Measurements from ENCODE around the gene BLOC1S6. TPM values are rescaled to one million over a fixed set of nuclear protein-coding genes. Genes with fewer than 3 reads are reported as not detected.
A peak's percentile ranks its signal among the peaks of the same experiment; 100 is the strongest.

Gene BLOC1S6
- total RNA-seq, 1 donor from 2014 or later = 44.3 TPM

DNA sequence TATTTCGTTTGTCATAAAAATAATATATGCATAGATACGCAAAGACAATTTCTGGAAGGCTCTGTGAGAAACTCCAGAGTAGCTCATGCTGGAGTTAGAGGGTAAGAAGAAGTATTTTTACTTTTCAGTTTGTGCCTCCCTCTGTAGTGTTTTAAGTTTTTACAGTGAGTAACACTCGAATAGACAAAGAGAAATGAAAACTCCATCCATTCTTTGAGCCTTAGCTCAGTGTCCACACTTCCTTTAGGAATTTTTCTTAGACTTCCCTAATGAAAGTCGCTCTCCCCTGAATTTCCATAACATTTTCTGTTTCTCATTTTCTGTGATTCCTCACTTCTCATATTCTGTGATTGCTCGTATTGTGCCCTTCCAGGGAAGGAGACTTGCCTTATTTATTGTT lies 2.1 kb downstream of the BLOC1S6 start:
- DNase-seq (ENCODE audit: low spot score in 2 of 2, unreplicated experiment in 2 of 2) = no peak
- Mint-ChIP-seq H3K36me3 (peaks cover 15% of the 10 kb centered on the region), H3K27me3 (ENCODE audit: low read depth) (no peaks in the 10 kb centered on the region), H3K9me3 (no peaks in the 10 kb centered on the region), H3K4me3 (peak overlapping the region; percentile 95), H3K27ac (no peak overlapping the region), H3K4me1 (peaks cover 37% of the 10 kb centered on the region)
- TF ChIP-seq, protein P1, sequence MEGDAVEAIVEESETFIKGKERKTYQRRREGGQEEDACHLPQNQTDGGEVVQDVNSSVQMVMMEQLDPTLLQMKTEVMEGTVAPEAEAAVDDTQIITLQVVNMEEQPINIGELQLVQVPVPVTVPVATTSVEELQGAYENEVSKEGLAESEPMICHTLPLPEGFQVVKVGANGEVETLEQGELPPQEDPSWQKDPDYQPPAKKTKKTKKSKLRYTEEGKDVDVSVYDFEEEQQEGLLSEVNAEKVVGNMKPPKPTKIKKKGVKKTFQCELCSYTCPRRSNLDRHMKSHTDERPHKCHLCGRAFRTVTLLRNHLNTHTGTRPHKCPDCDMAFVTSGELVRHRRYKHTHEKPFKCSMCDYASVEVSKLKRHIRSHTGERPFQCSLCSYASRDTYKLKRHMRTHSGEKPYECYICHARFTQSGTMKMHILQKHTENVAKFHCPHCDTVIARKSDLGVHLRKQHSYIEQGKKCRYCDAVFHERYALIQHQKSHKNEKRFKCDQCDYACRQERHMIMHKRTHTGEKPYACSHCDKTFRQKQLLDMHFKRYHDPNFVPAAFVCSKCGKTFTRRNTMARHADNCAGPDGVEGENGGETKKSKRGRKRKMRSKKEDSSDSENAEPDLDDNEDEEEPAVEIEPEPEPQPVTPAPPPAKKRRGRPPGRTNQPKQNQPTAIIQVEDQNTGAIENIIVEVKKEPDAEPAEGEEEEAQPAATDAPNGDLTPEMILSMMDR (IDR thresholded peaks at IDR 0.05; ENCODE audit: unreplicated experiment) = no peak

GRCh38 chr15:45594319-45594718 lies 7.1 kb downstream of the BLOC1S6 start:
- Mint-ChIP-seq H3K4me3 (no peak overlapping the region), H3K27me3 (ENCODE audit: low read depth) (no peaks in the 10 kb centered on the region), H3K36me3 (peaks cover 43% of the 10 kb centered on the region), H3K4me1 (peaks cover 4% of the 10 kb centered on the region), H3K27ac (no peak overlapping the region), H3K9me3 (peaks cover 7% of the 10 kb centered on the region)
- TF ChIP-seq, protein P1 (IDR thresholded peaks at IDR 0.05; ENCODE audit: unreplicated experiment) = no peak
- DNase-seq (ENCODE audit: low spot score in 2 of 2, unreplicated experiment in 2 of 2) = no peak

- TF ChIP-seq, protein P1 (IDR thresholded peaks at IDR 0.05; ENCODE audit: unreplicated experiment) = no peak
- no peak overlapping the region for H3K4me3 Mint-ChIP-seq
- H3K9me3 Mint-ChIP-seq = peaks cover 7% of the 10 kb centered on the region
- no peak for DNase-seq (ENCODE audit: low spot score in 2 of 2, unreplicated experiment in 2 of 2)
- no peak overlapping the region for H3K27ac Mint-ChIP-seq
- no peaks in the 10 kb centered on the region for H3K4me1 Mint-ChIP-seq
- peaks cover 43% of the 10 kb centered on the region for H3K36me3 Mint-ChIP-seq
- H3K27me3 Mint-ChIP-seq (ENCODE audit: low read depth) = no peaks in the 10 kb centered on the region
Observed at GRCh38 chr15:45594835-45595530, 7.8 kb downstream of the BLOC1S6 start.

DNA sequence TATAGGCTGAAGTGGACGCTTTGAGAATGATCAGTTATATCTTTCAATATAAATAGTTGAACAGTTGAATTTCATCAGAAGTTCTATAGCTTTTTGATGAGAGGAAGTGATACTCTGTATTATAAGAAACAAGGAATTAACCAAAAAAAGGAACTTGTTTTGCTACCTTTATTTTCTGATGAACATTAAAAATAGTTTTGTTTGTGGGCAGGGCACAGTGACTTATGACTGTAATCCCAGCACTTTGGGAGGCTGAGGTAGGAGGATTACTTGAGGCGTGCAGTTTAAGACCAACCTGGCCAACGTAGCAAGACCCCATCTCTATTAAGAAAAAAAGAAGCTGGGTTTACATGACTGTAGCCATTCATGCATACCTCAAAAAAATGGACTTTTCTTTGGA lies 16.7 kb downstream of the BLOC1S6 start:
- TF ChIP-seq, protein P1 (IDR thresholded peaks at IDR 0.05; ENCODE audit: unreplicated experiment) = no peak
- no peaks in the 10 kb centered on the region for H3K4me1 Mint-ChIP-seq
- peaks cover 4% of the 10 kb centered on the region for H3K9me3 Mint-ChIP-seq
- no peaks in the 10 kb centered on the region for H3K27me3 Mint-ChIP-seq (ENCODE audit: low read depth)
- peaks cover 16% of the 10 kb centered on the region for H3K36me3 Mint-ChIP-seq
- no peak overlapping the region for H3K27ac Mint-ChIP-seq
- DNase-seq (ENCODE audit: low spot score in 2 of 2, unreplicated experiment in 2 of 2) = no peak
- H3K4me3 Mint-ChIP-seq = no peak overlapping the region

GRCh38 chr15:45604326-45604725 lies 17.1 kb downstream of the BLOC1S6 start:
- no peak overlapping the region for H3K27ac Mint-ChIP-seq
- DNase-seq (ENCODE audit: low spot score in 2 of 2, unreplicated experiment in 2 of 2) = no peak
- H3K27me3 Mint-ChIP-seq (ENCODE audit: low read depth) = no peaks in the 10 kb centered on the region
- peaks cover 4% of the 10 kb centered on the region for H3K9me3 Mint-ChIP-seq
- no peak overlapping the region for H3K4me3 Mint-ChIP-seq
- H3K36me3 Mint-ChIP-seq = peaks cover 16% of the 10 kb centered on the region
- H3K4me1 Mint-ChIP-seq = no peaks in the 10 kb centered on the region
- TF ChIP-seq, protein P1 (IDR thresholded peaks at IDR 0.05; ENCODE audit: unreplicated experiment) = no peak

Data from mesothelial cell of epicardium (in vitro differentiated cells).